ENCODE data around the gene TLR10.
A peak's percentile ranks its signal among the peaks of the same experiment; 100 is the strongest.

TLR10 gene

GRCh38 chr4:38734446-38734845 lies 48.3 kb downstream of the TLR10 start:
- no peaks in the 10 kb centered on the region for H3K36me3 ChIP-seq (ENCODE audit: low read depth)
- TF ChIP-seq, protein P1, sequence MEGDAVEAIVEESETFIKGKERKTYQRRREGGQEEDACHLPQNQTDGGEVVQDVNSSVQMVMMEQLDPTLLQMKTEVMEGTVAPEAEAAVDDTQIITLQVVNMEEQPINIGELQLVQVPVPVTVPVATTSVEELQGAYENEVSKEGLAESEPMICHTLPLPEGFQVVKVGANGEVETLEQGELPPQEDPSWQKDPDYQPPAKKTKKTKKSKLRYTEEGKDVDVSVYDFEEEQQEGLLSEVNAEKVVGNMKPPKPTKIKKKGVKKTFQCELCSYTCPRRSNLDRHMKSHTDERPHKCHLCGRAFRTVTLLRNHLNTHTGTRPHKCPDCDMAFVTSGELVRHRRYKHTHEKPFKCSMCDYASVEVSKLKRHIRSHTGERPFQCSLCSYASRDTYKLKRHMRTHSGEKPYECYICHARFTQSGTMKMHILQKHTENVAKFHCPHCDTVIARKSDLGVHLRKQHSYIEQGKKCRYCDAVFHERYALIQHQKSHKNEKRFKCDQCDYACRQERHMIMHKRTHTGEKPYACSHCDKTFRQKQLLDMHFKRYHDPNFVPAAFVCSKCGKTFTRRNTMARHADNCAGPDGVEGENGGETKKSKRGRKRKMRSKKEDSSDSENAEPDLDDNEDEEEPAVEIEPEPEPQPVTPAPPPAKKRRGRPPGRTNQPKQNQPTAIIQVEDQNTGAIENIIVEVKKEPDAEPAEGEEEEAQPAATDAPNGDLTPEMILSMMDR (IDR thresholded peaks at IDR 0.05; ENCODE audit: poor library complexity, severe bottlenecking) = no peak
- no peak overlapping the region for H3K27ac ChIP-seq (ENCODE audit: poor library complexity, severe bottlenecking)
- ATAC-seq (ENCODE audit: low read depth) (no peak), DNase-seq (ENCODE audit: low spot score) (no peak)
- no peak overlapping the region for H3K4me3 ChIP-seq (ENCODE audit: severe bottlenecking)
- no peaks in the 10 kb centered on the region for H3K9me3 ChIP-seq (ENCODE audit: severe bottlenecking)
- H3K4me1 ChIP-seq (ENCODE audit: insufficient read depth, poor library complexity, severe bottlenecking) = no peaks in the 10 kb centered on the region
- H3K27me3 ChIP-seq (ENCODE audit: insufficient read depth, poor library complexity, severe bottlenecking) = no peaks in the 10 kb centered on the region

DNA sequence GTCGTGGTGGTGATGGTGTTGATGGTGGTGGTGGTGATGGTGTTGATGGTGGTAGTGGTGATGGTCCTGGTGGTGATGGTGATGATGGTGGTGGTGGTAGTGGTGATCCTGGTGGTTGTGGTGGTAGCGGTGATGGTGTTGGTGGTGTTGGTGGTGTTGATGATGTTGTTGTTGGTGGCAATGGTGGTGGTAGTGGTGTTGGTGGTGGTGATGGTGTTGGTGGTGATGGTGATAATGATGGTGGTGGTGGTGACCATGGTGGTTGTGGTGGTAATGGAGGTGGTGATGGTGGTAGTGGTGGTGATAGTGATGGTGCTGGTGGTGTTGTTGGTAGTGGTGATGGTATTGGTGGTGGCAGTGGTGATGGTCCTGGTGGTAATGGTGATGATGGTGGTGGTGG lies 49.1 kb downstream of the TLR10 start:
- DNase-seq (ENCODE audit: low spot score) (no peak), ATAC-seq (ENCODE audit: low read depth) (no peak)
- no peaks in the 10 kb centered on the region for H3K36me3 ChIP-seq (ENCODE audit: low read depth)
- TF ChIP-seq, protein P1 (IDR thresholded peaks at IDR 0.05; ENCODE audit: poor library complexity, severe bottlenecking) = no peak
- H3K4me3 ChIP-seq (ENCODE audit: severe bottlenecking) = no peak overlapping the region
- H3K27ac ChIP-seq (ENCODE audit: poor library complexity, severe bottlenecking) = no peak overlapping the region
- peaks cover 3% of the 10 kb centered on the region for H3K4me1 ChIP-seq (ENCODE audit: insufficient read depth, poor library complexity, severe bottlenecking)
- no peaks in the 10 kb centered on the region for H3K9me3 ChIP-seq (ENCODE audit: severe bottlenecking)
- no peaks in the 10 kb centered on the region for H3K27me3 ChIP-seq (ENCODE audit: insufficient read depth, poor library complexity, severe bottlenecking)

DNA sequence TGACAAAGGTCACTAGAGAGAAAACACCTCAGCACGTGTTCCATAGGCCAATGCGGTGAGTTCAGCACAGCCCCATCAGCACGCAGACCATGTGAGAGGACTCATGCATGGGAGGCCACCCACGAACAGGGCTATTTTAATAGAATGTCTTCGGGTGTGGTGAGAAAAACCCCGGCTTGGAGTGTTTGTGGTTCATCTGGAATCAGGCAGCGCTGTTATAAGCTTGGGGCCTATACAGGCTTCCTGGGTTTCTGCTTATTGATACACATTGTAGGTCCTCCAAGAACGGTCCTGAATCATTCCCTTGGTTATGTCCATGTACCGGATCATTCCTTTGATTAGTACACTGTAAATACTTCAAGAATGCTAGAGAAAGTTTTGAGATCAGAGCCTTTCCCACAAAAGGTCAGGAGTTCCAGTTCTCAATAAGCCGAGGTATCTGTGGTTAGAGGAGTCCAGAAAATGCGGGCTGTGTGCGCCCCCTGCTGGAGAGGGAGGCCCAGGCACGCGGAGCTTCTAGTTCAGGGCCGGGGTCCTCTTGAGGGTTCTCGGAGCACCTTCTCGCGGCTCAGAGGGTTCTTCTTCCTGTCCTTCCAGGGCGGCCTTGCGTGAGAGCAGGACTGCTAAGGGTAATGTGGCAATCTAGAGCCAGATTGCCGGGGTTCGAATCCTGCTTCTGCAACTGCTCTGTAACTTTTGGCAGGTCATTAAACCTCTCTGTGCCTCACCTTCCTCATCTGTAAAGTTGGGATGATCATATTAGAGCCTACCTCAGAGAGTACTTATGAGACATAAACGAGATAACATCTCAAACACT lies 51.8 kb downstream of the TLR10 start:
- Histone ChIP-seq H3K36me3 (ENCODE audit: low read depth) (no peaks in the 10 kb centered on the region), H3K27ac (ENCODE audit: poor library complexity, severe bottlenecking) (no peak overlapping the region), H3K27me3 (ENCODE audit: insufficient read depth, poor library complexity, severe bottlenecking) (no peaks in the 10 kb centered on the region), H3K4me3 (ENCODE audit: severe bottlenecking) (no peak overlapping the region), H3K9me3 (ENCODE audit: severe bottlenecking) (no peaks in the 10 kb centered on the region), H3K4me1 (ENCODE audit: insufficient read depth, poor library complexity, severe bottlenecking) (peaks cover 7% of the 10 kb centered on the region)
- no peak for DNase-seq (ENCODE audit: low spot score)
- TF ChIP-seq, protein P1 (IDR thresholded peaks at IDR 0.05; ENCODE audit: poor library complexity, severe bottlenecking) = peak; percentile 93
- peak; percentile 87 for ATAC-seq (ENCODE audit: low read depth)

DNA sequence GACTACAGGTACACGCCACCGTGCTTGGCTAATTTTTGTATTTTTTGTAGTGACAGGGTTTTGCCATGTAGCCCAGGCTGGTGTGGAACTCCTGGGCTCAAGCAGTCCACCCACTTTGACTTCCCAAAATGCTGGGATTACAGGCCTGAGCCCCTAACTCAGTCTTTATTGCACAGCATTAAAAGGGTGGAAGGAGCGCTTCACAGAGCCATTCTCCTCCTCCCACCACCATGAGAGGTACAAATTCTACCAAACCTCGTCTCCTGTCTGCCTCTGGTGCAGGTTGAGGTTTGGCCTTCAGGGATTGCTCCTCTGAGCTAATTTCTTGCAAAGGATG lies 52.3 kb downstream of the TLR10 start:
- H3K9me3 ChIP-seq (ENCODE audit: severe bottlenecking) = no peaks in the 10 kb centered on the region
- no peak overlapping the region for H3K27ac ChIP-seq (ENCODE audit: poor library complexity, severe bottlenecking)
- no peaks in the 10 kb centered on the region for H3K36me3 ChIP-seq (ENCODE audit: low read depth)
- H3K27me3 ChIP-seq (ENCODE audit: insufficient read depth, poor library complexity, severe bottlenecking) = no peaks in the 10 kb centered on the region
- TF ChIP-seq, protein P1 (IDR thresholded peaks at IDR 0.05; ENCODE audit: poor library complexity, severe bottlenecking) = no peak
- H3K4me3 ChIP-seq (ENCODE audit: severe bottlenecking) = no peak overlapping the region
- ATAC-seq (ENCODE audit: low read depth) (no peak), DNase-seq (ENCODE audit: low spot score) (no peak)
- H3K4me1 ChIP-seq (ENCODE audit: insufficient read depth, poor library complexity, severe bottlenecking) = peaks cover 7% of the 10 kb centered on the region

- ATAC-seq (ENCODE audit: low read depth) (peak; percentile 10; the same call in 1 of the 3 replicates), DNase-seq (ENCODE audit: low spot score) (no peak)
- Histone ChIP-seq H3K36me3 (ENCODE audit: low read depth) (no peaks in the 10 kb centered on the region), H3K27ac (ENCODE audit: poor library complexity, severe bottlenecking) (no peak overlapping the region), H3K27me3 (ENCODE audit: insufficient read depth, poor library complexity, severe bottlenecking) (no peaks in the 10 kb centered on the region), H3K4me1 (ENCODE audit: insufficient read depth, poor library complexity, severe bottlenecking) (peaks cover 7% of the 10 kb centered on the region), H3K4me3 (ENCODE audit: severe bottlenecking) (no peak overlapping the region), H3K9me3 (ENCODE audit: severe bottlenecking) (no peaks in the 10 kb centered on the region)
- TF ChIP-seq, protein P1 (IDR thresholded peaks at IDR 0.05; ENCODE audit: poor library complexity, severe bottlenecking) = peak; percentile 31
Measured at GRCh38 chr4:38728631-38729141, 54.1 kb downstream of the TLR10 start.
